Tibial artery (tissue), 4 donors: ENCODE results near the gene CARS1.

Source experiments
- DNase-seq, 2 donors: peaks; one replicate each; pipeline ENCODE4 v3.0.0-alpha.2; 2019
- H3K27ac ChIP-seq, 2 donors: fragments of 200-600 bp; sonication (generic) in 1 of 2; 1 replicate in 1 of 2; 2 replicates in 1 of 2; pipeline ENCODE4 v1.5.1; 2018 to 2019; ENCODE audit warnings: mild to moderate bottlenecking in 1 of 2
- H3K27me3 ChIP-seq, 2 donors: fragments of 200-600 bp; sonication (generic) in 1 of 2; one replicate each; pipeline versions ENCODE4 v1.5.1 to v1.6.0; 2016 to 2019
- H3K36me3 ChIP-seq, 3 donors: fragments of 200-600 bp; sonication (generic) in 2 of 3; one replicate each; pipeline ENCODE4 v1.5.1; 2016 to 2019; ENCODE audit warnings: mild to moderate bottlenecking in 2 of 3
- H3K4me1 ChIP-seq, 4 donors: fragments of 200-600 bp; sonication (generic) in 2 of 4; 1 replicate in 3 of 4; 2 replicates in 1 of 4; pipeline ENCODE4 v1.5.1; 2016 to 2019
- H3K4me3 ChIP-seq, 2 donors: fragments of 200-600 bp; sonication (generic) in 1 of 2; 1 replicate in 1 of 2; 2 replicates in 1 of 2; pipeline ENCODE4 v1.5.1; 2018 to 2019; ENCODE audit warnings: mild to moderate bottlenecking in 2 of 2
- H3K9me3 ChIP-seq, 3 donors: fragments of 200-600 bp; sonication (generic) in 1 of 3; one replicate each; pipeline ENCODE4 v1.5.1; 2016 to 2019
- intact Hi-C: fragments of 100-400 bp; cut with DNase I; formaldehyde crosslinking; loops from one replicate; pipeline ENCODE4 v1.15.0; 2023; ENCODE audit warnings: low total_unique reads
- TF ChIP-seq, protein P1 (sequence below), 2 experiments: fragments of 200-600 bp in 1 of 2; fragments of 450-650 bp in 1 of 2; IDR thresholded peaks; one replicate each; pipeline ENCODE4 v1.5.1; 2017 to 2019; ENCODE audit warnings: antibody characterized with exemption in 2 of 2, mild to moderate bottlenecking in 1 of 2, moderate library complexity in 1 of 2

CARS1 gene

DNA sequence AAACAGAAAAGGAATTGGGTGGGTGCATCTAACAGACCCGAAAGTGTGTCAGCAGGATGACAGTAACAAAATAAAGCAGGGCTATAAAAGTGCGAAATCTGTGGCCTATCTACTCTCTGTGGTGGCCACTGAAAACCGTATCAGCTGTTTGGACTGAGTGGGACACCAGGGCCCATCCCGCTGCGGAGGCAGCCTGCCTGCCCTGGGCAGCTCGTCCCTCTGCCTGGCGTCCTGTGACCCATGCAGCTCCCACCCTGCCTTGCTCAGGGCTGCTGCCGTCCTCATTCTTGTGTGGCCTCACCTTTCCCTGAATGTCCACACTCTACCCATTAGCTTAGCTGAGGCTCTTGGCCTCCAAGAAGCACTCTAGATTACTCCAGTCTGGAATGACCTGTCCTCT is 30.4 kb downstream of the CARS1 start:
- Histone ChIP-seq H3K4me3 (no peak overlapping the region), H3K27ac (no peak overlapping the region), H3K27me3 (no peaks in the 10 kb centered on the region), H3K9me3 (no peaks in the 10 kb centered on the region), H3K4me1 (peaks cover 0 to 14% (median 10%) of the 10 kb centered on the region in 4 donors), H3K36me3 (peaks cover 44 to 73% (median 60%) of the 10 kb centered on the region in 3 donors)
- no peak for DNase-seq
- intact Hi-C loops, result no loop called here
- TF ChIP-seq, protein P1, sequence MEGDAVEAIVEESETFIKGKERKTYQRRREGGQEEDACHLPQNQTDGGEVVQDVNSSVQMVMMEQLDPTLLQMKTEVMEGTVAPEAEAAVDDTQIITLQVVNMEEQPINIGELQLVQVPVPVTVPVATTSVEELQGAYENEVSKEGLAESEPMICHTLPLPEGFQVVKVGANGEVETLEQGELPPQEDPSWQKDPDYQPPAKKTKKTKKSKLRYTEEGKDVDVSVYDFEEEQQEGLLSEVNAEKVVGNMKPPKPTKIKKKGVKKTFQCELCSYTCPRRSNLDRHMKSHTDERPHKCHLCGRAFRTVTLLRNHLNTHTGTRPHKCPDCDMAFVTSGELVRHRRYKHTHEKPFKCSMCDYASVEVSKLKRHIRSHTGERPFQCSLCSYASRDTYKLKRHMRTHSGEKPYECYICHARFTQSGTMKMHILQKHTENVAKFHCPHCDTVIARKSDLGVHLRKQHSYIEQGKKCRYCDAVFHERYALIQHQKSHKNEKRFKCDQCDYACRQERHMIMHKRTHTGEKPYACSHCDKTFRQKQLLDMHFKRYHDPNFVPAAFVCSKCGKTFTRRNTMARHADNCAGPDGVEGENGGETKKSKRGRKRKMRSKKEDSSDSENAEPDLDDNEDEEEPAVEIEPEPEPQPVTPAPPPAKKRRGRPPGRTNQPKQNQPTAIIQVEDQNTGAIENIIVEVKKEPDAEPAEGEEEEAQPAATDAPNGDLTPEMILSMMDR (IDR thresholded peaks at IDR 0.05), result no peak

DNA sequence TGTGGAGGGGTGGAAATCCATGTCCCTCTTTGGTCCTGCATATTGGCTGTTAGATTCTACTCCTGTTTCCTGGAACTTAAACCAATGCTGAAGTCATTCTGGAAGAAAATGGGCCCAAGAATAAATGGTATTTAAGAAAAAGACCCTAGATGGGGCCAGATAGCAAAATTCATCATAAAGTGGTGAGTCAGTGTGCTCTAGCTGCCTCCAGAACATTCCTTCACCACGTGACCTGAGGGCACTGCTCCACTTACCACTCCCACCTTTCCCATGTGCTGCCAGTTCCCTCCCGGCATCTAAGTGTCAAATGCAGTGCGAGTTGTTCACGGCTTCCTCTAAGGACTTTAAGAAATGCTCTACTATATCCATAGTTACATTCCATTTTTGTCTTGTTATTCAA is 34.2 kb downstream of the CARS1 start:
- Histone ChIP-seq H3K27me3 (no peaks in the 10 kb centered on the region), H3K9me3 (no peaks in the 10 kb centered on the region), H3K27ac (no peak overlapping the region), H3K4me1 (peaks cover 0 to 25% (median 10%) of the 10 kb centered on the region in 4 donors), H3K36me3 (peaks cover 49 to 65% (median 57%) of the 10 kb centered on the region in 3 donors), H3K4me3 (no peak overlapping the region)
- DNase-seq, result no peak
- TF ChIP-seq, protein P1 (IDR thresholded peaks at IDR 0.05), result no peak
- intact Hi-C loops, result no loop called here

DNA sequence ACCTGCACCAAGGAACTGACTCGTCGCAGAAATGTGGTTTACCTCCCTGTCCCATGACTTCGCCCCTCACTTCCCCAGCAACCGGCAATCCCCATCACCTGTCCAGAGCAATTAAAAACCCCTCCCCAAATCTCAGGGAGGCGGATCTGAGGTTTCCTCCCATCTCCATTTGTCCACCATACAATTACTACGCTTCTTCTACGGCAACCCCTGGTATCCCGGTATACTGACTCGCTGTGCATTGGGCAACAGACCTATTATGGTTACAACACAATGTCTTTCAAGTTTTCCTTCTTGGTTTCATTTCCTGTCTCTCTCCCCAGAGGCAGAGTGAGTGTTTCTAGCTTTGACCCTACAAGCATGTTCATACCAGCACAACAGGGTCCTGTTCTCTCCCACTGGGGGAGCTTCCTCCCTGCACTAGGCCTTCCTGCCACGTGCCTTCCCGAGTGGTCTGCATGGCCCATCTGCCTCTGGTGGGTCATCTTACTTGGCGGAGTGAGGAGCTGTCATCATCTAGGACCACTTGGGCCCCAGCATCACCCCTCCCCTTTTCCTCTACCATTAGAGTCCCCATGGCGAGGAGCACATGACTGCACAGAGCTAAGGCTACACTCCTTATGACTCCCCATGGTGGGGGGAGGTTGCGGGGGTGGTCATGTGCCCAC is 34.8 kb downstream of the CARS1 start:
- no peak overlapping the region for H3K27ac ChIP-seq
- DNase-seq, result no peak
- no peak overlapping the region for H3K4me3 ChIP-seq
- peaks cover 0 to 25% (median 10%) of the 10 kb centered on the region in 4 donors for H3K4me1 ChIP-seq
- H3K9me3 ChIP-seq, result no peaks in the 10 kb centered on the region
- TF ChIP-seq, protein P1 (IDR thresholded peaks at IDR 0.05), result no peak
- peaks cover 49 to 65% (median 58%) of the 10 kb centered on the region in 3 donors for H3K36me3 ChIP-seq
- intact Hi-C loops, result no loop called here
- no peaks in the 10 kb centered on the region for H3K27me3 ChIP-seq

DNA sequence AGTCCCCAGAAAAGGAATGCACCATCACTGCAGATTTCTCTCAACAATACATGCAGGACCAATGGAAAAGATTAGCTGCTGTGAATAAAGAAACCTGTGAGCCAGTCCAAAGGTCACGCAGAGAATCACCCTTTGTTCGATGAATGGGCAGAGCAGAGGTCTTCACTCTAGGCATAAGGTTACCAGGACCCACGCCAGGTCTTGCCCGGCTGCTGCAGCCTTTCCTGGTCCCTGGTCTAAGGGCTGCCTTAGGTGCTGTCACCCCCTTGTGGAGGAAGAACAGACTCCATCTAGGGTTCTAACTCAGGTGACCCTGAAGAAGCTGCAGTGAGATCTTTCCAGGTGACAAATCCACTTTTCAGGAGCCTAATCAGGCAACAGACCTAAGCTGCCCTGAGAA is 36.1 kb downstream of the CARS1 start:
- no peak for DNase-seq
- peaks cover 49 to 65% (median 60%) of the 10 kb centered on the region in 3 donors for H3K36me3 ChIP-seq
- TF ChIP-seq, protein P1 (IDR thresholded peaks at IDR 0.05), result peak in 1 of 2 experiments; percentile 23
- peaks cover 0 to 25% (median 10%) of the 10 kb centered on the region in 4 donors for H3K4me1 ChIP-seq
- intact Hi-C loops, result no loop called here
- H3K27me3 ChIP-seq, result no peaks in the 10 kb centered on the region
- no peak overlapping the region for H3K4me3 ChIP-seq
- H3K9me3 ChIP-seq, result no peaks in the 10 kb centered on the region
- H3K27ac ChIP-seq, result no peak overlapping the region

- peaks cover 49 to 65% (median 59%) of the 10 kb centered on the region in 3 donors for H3K36me3 ChIP-seq
Observed at GRCh38 chr11:3020011-3020410, 37.2 kb downstream of the CARS1 start.

More at GRCh38 chr11:3020011-3020410, 37.2 kb downstream of the CARS1 start:
- TF ChIP-seq, protein P1 (IDR thresholded peaks at IDR 0.05), result no peak
- H3K27ac ChIP-seq, result no peak overlapping the region
- H3K9me3 ChIP-seq, result no peaks in the 10 kb centered on the region
- peaks cover 0 to 25% (median 10%) of the 10 kb centered on the region in 4 donors for H3K4me1 ChIP-seq
- no peak for DNase-seq
- intact Hi-C loops, result no loop called here
- H3K4me3 ChIP-seq, result no peak overlapping the region
- no peaks in the 10 kb centered on the region for H3K27me3 ChIP-seq
